BLaER1 treated with 17β-estradiol and CSF1 and Interleukin-3, amounts not matched to agents 10 nM and 100 nM (cell line): Measurements from ENCODE around the gene CLSTN1.
A peak's percentile ranks its signal among the peaks of the same experiment; 100 is the strongest.
"Not testable (repeated sequence)": the region's sequence is repeated elsewhere in the genome, so short reads cannot be mapped to it uniquely, and the experiment has no call there.

Experiments used
- H3K27ac ChIP-seq, 11 experiments: shearing (Covaris generic); formaldehyde crosslinking; 2 replicates each; pipeline ENCODE4 v1.8.1; 2022
- H3K27me3 ChIP-seq, 11 experiments: shearing (Covaris generic); formaldehyde crosslinking; 2 replicates each; pipeline ENCODE4 v1.8.1; 2022
- H3K36me3 ChIP-seq, 11 experiments: shearing (Covaris generic); formaldehyde crosslinking; 2 replicates each; pipeline ENCODE4 v1.8.1; 2022
- H3K4me1 ChIP-seq, 10 experiments: shearing (Covaris generic); formaldehyde crosslinking; 2 replicates each; pipeline ENCODE4 v1.8.1; 2022
- H3K4me2 ChIP-seq, 11 experiments: shearing (Covaris generic); formaldehyde crosslinking; 2 replicates each; pipeline ENCODE4 v1.8.1; 2022
- H3K4me3 ChIP-seq, 10 experiments: shearing (Covaris generic); formaldehyde crosslinking; 2 replicates each; pipeline ENCODE4 v1.8.1; 2022
- H3K9ac ChIP-seq, 11 experiments: shearing (Covaris generic); formaldehyde crosslinking; 2 replicates each; pipeline ENCODE4 v1.8.1; 2022
- H3K9me3 ChIP-seq, 11 experiments: shearing (Covaris generic); formaldehyde crosslinking; replicated peaks in 1 of 11; 2 replicates each; pipeline ENCODE4 v1.8.1; 2022
- H4K20me1 ChIP-seq, 11 experiments: shearing (Covaris generic); formaldehyde crosslinking; 2 replicates each; pipeline ENCODE4 v1.8.1; 2022
- Cebpa-rat ChIP-seq, 11 experiments: shearing (Covaris generic); IDR thresholded peaks; 2 replicates each; pipeline ENCODE4 v1.8.1; 2022

Gene CLSTN1

GRCh38 chr1:9794081-9794480 lies 29.7 kb downstream of the CLSTN1 start:
- no peak overlapping the region; a peak in 1 of 22 replicates for H3K9ac ChIP-seq
- H3K4me3 ChIP-seq: no peak overlapping the region
- H3K9me3 ChIP-seq: peaks cover 0 to 22% (median 9%) of the 10 kb centered on the region in 11 experiments; a peak in 12 of 22 replicates
- H3K27me3 ChIP-seq: no peaks in the 10 kb centered on the region
- peaks cover 7 to 43% (median 21%) of the 10 kb centered on the region in 10 experiments; a peak in 15 of 20 replicates for H3K4me1 ChIP-seq
- H3K4me2 ChIP-seq: no peak overlapping the region; a peak in 2 of 22 replicates
- no peak overlapping the region for H3K27ac ChIP-seq
- H4K20me1 ChIP-seq: peaks cover 41 to 83% (median 62%) of the 10 kb centered on the region in 11 experiments; a peak in 21 of 22 replicates
- H3K36me3 ChIP-seq: peaks cover 0 to 24% (median 16%) of the 10 kb centered on the region in 11 experiments; a peak in 12 of 22 replicates
- TF ChIP-seq Cebpa-rat (IDR thresholded peaks at IDR 0.05): no peak

- Histone ChIP-seq H3K9ac (no peak overlapping the region), H3K4me3 (no peak overlapping the region), H3K27me3 (no peaks in the 10 kb centered on the region), H3K9me3 (peaks cover 0 to 25% (median 9%) of the 10 kb centered on the region in 11 experiments; a peak in 12 of 22 replicates), H3K27ac (no peak overlapping the region), H3K4me1 (peaks cover 4 to 38% (median 17%) of the 10 kb centered on the region in 10 experiments), H3K4me2 (no peak overlapping the region), H3K36me3 (peaks cover 0 to 24% (median 16%) of the 10 kb centered on the region in 11 experiments; a peak in 11 of 22 replicates), H4K20me1 (peaks cover 33 to 75% (median 56%) of the 10 kb centered on the region in 11 experiments; a peak in 21 of 22 replicates)
- no peak for TF ChIP-seq Cebpa-rat (IDR thresholded peaks at IDR 0.05)
Measured at GRCh38 chr1:9793291-9793690, 30.5 kb downstream of the CLSTN1 start.

GRCh38 chr1:9792156-9793042 lies 31.4 kb downstream of the CLSTN1 start:
- H3K36me3 ChIP-seq: peaks cover 0 to 24% (median 16%) of the 10 kb centered on the region in 11 experiments; a peak in 11 of 22 replicates
- peaks cover 31 to 71% (median 50%) of the 10 kb centered on the region in 11 experiments; a peak in 21 of 22 replicates for H4K20me1 ChIP-seq
- no peak overlapping the region for H3K4me3 ChIP-seq
- H3K27ac ChIP-seq: no peak overlapping the region
- H3K4me2 ChIP-seq: no peak overlapping the region
- H3K9me3 ChIP-seq: peaks cover 0 to 25% (median 9%) of the 10 kb centered on the region in 11 experiments; a peak in 12 of 22 replicates
- H3K27me3 ChIP-seq: no peaks in the 10 kb centered on the region
- TF ChIP-seq Cebpa-rat (IDR thresholded peaks at IDR 0.05): no peak
- H3K4me1 ChIP-seq: peaks cover 12 to 39% (median 24%) of the 10 kb centered on the region in 10 experiments
- no peak overlapping the region for H3K9ac ChIP-seq

GRCh38 chr1:9789700-9790099 lies 34.1 kb downstream of the CLSTN1 start:
- H3K9ac ChIP-seq, H3K4me3 ChIP-seq, H3K27me3 ChIP-seq, H3K27ac ChIP-seq, H3K4me2 ChIP-seq: not testable (repeated sequence)
- Histone ChIP-seq H4K20me1 (peaks cover 35 to 71% (median 52%) of the 10 kb centered on the region in 11 experiments; a peak in 21 of 22 replicates), H3K36me3 (peaks cover 0 to 24% (median 12%) of the 10 kb centered on the region in 11 experiments; a peak in 9 of 22 replicates), H3K9me3 (peaks cover 0 to 25% (median 9%) of the 10 kb centered on the region in 11 experiments; a peak in 12 of 22 replicates), H3K4me1 (peaks cover 23 to 55% (median 47%) of the 10 kb centered on the region in 10 experiments)

- no peak for TF ChIP-seq Cebpa-rat (IDR thresholded peaks at IDR 0.05)
- Histone ChIP-seq H3K9ac (peak overlapping the region in 9 of 11 experiments; percentile 1 to 62 (median 44); a peak in 10 of 22 replicates), H3K9me3 (peaks cover 0 to 25% (median 9%) of the 10 kb centered on the region in 11 experiments; a peak in 12 of 22 replicates), H4K20me1 (peaks cover 27 to 71% (median 51%) of the 10 kb centered on the region in 11 experiments; a peak in 21 of 22 replicates), H3K36me3 (peaks cover 0 to 23% (median 12%) of the 10 kb centered on the region in 11 experiments; a peak in 9 of 22 replicates), H3K27me3 (no peaks in the 10 kb centered on the region), H3K4me2 (peak overlapping the region; percentile 75 to 90 (median 84)), H3K4me3 (peak overlapping the region in 8 of 10 experiments; percentile 10 to 52 (median 30); a peak in 9 of 20 replicates), H3K4me1 (peaks cover 24 to 59% (median 50%) of the 10 kb centered on the region in 10 experiments), H3K27ac (peak overlapping the region in 10 of 11 experiments; percentile 46 to 77 (median 68); a peak in 18 of 22 replicates)
Measured at GRCh38 chr1:9787702-9788101, 36.1 kb downstream of the CLSTN1 start.

- Histone ChIP-seq H4K20me1 (peaks cover 18 to 73% (median 55%) of the 10 kb centered on the region in 11 experiments; a peak in 20 of 22 replicates), H3K9ac (peak overlapping the region in 4 of 11 experiments; percentile 2 to 67 (median 19); a peak in 6 of 22 replicates), H3K9me3 (peaks cover 0 to 20% (median 3%) of the 10 kb centered on the region in 11 experiments; a peak in 11 of 22 replicates), H3K36me3 (peaks cover 0 to 7% (median 0%) of the 10 kb centered on the region in 11 experiments; a peak in 2 of 22 replicates), H3K4me1 (peaks cover 24 to 67% (median 54%) of the 10 kb centered on the region in 10 experiments), H3K4me2 (peak overlapping the region in 10 of 11 experiments; percentile 13 to 90 (median 76); a peak in 16 of 22 replicates), H3K27me3 (no peaks in the 10 kb centered on the region), H3K4me3 (no peak overlapping the region), H3K27ac (peak overlapping the region in 2 of 11 experiments; percentile 11 to 33; a peak in 4 of 22 replicates)
- no peak for TF ChIP-seq Cebpa-rat (IDR thresholded peaks at IDR 0.05)
Measured at GRCh38 chr1:9785406-9785805, 38.4 kb downstream of the CLSTN1 start.

- Histone ChIP-seq H3K27me3 (no peaks in the 10 kb centered on the region), H3K27ac (no peak overlapping the region), H3K4me2 (peak overlapping the region in 7 of 11 experiments; percentile 1 to 90 (median 78); a peak in 6 of 22 replicates), H3K4me1 (peaks cover 24 to 67% (median 54%) of the 10 kb centered on the region in 10 experiments), H3K9ac (no peak overlapping the region), H4K20me1 (peaks cover 18 to 75% (median 56%) of the 10 kb centered on the region in 11 experiments; a peak in 20 of 22 replicates), H3K4me3 (no peak overlapping the region), H3K9me3 (peaks cover 0 to 14% (median 2%) of the 10 kb centered on the region in 11 experiments; a peak in 9 of 22 replicates), H3K36me3 (peaks cover 0 to 6% (median 0%) of the 10 kb centered on the region in 11 experiments; a peak in 2 of 22 replicates)
- no peak for TF ChIP-seq Cebpa-rat (IDR thresholded peaks at IDR 0.05)
Measured at GRCh38 chr1:9784508-9785133, 39.1 kb downstream of the CLSTN1 start.

- no peaks in the 10 kb centered on the region for H3K9me3 ChIP-seq
- H4K20me1 ChIP-seq: peaks cover 18 to 93% (median 66%) of the 10 kb centered on the region in 11 experiments; a peak in 20 of 22 replicates
- H3K27me3 ChIP-seq: no peaks in the 10 kb centered on the region
- H3K36me3 ChIP-seq: no peaks in the 10 kb centered on the region; a peak in 1 of 22 replicates
- peak overlapping the region in 1 of 11 experiments; percentile 33; a peak in 2 of 22 replicates for H3K9ac ChIP-seq
- no peak for TF ChIP-seq Cebpa-rat (IDR thresholded peaks at IDR 0.05)
- peaks cover 20 to 58% (median 48%) of the 10 kb centered on the region in 10 experiments for H3K4me1 ChIP-seq
- no peak overlapping the region for H3K27ac ChIP-seq
- no peak overlapping the region for H3K4me3 ChIP-seq
- H3K4me2 ChIP-seq: peak overlapping the region in 9 of 11 experiments; percentile 2 to 55 (median 37); a peak in 15 of 22 replicates
Measured at GRCh38 chr1:9782897-9783296, 40.9 kb downstream of the CLSTN1 start.
